IMR-90 (cell line): ENCODE data around the gene CCDC177. TPM values are rescaled to one million over a fixed set of nuclear protein-coding genes. Genes with fewer than 3 reads are reported as not detected.

Experiments
- ATAC-seq: fragments of 200-7000 bp; cut with Tn5 transposase; 2 replicates; pipeline ENCODE4 v1.9.1; 2020; ENCODE audit warnings: low read depth, mild to moderate bottlenecking, moderate library complexity
- BruUV-seq: library from RNA; stranded (reverse); fragments of 400-500 nt; replicated peaks from 2 replicates; lab custom pipeline; 2021; lab: Mats Ljungman, UMichigan
- CTCF ChIA-PET: fragments of 300-600 bp; formaldehyde crosslinking; extraction: SDS; loops from one replicate; lab custom pipeline; 2021; ENCODE audit warnings: antibody characterized with exemption; lab: Yijun Ruan, JAX
- POLR2A ChIA-PET: fragments of 300-600 bp; sonication (Branson Sonifier 250); formaldehyde crosslinking; loops from one replicate; lab custom pipeline; 2022; ENCODE audit warnings: antibody characterized with exemption; ENCODE audit not compliant: unreplicated experiment; lab: Charles Lee
- DNase-seq: peaks from one replicate; pipeline ENCODE4 v3.0.0; 2013
- H2AFZ ChIP-seq: replicated peaks from 2 replicates; pipeline ENCODE3; 2013; ENCODE audit warnings: low read length, mild to moderate bottlenecking; ENCODE audit not compliant: poor library complexity
- H2AK5ac ChIP-seq: 2 replicates; pipeline ENCODE4 v1.6.1; 2013; ENCODE audit warnings: low read depth, low read length, inconsistent platforms
- H2AK9ac ChIP-seq: replicated peaks from 2 replicates; pipeline ENCODE3; 2013; ENCODE audit warnings: mild to moderate bottlenecking, low read depth, low read length, moderate library complexity; ENCODE audit not compliant: poor library complexity
- H2BK120ac ChIP-seq: 2 replicates; pipeline ENCODE4 v1.6.1; 2013; ENCODE audit warnings: low read depth, low read length, inconsistent platforms
- H2BK15ac ChIP-seq: 3 replicates; pipeline ENCODE4 v1.6.1; 2013; ENCODE audit warnings: low read depth, low read length, inconsistent platforms
- H2BK20ac ChIP-seq: 2 replicates; pipeline ENCODE4 v1.6.1; 2013; ENCODE audit warnings: low read depth, mild to moderate bottlenecking, inconsistent platforms, low read length, moderate library complexity
- H2BK5ac ChIP-seq: 2 replicates; pipeline ENCODE4 v1.6.1; 2013; ENCODE audit warnings: mild to moderate bottlenecking, low read depth, low read length, inconsistent platforms; ENCODE audit not compliant: poor library complexity, severe bottlenecking
- H3K14ac ChIP-seq: replicated peaks from 2 replicates; pipeline ENCODE4 v1.6.1; 2013; ENCODE audit warnings: low read depth, low read length, inconsistent platforms
- H3K18ac ChIP-seq: 2 replicates; pipeline ENCODE4 v1.6.1; 2013; ENCODE audit warnings: low read depth, low read length, control low read depth
- H3K23ac ChIP-seq: 2 replicates; pipeline ENCODE4 v1.6.1; 2013; ENCODE audit warnings: low read depth, low read length, inconsistent platforms
- H3K27ac ChIP-seq: 2 replicates; pipeline ENCODE4 v1.5.1; 2013; ENCODE audit warnings: mild to moderate bottlenecking, control low read depth, low read length; ENCODE audit not compliant: insufficient read depth
- H3K27me3 ChIP-seq: 2 replicates; pipeline ENCODE4 v1.6.1; 2013; ENCODE audit warnings: low read length; ENCODE audit not compliant: control insufficient read depth, insufficient read depth
- H3K36me3 ChIP-seq: 2 replicates; pipeline ENCODE4 v1.6.1; 2013; ENCODE audit warnings: low read length, mixed read lengths; ENCODE audit not compliant: control insufficient read depth, insufficient read depth
- H3K4ac ChIP-seq: 2 replicates; pipeline ENCODE4 v1.6.1; 2013; ENCODE audit warnings: low read depth, low read length, inconsistent platforms
- H3K4me1 ChIP-seq: 2 replicates; pipeline ENCODE4 v1.6.1; 2013; ENCODE audit warnings: low read length, mixed read lengths; ENCODE audit not compliant: control insufficient read depth, insufficient read depth
- H3K4me2 ChIP-seq: 2 replicates; pipeline ENCODE4 v1.6.1; 2013; ENCODE audit warnings: low read depth, mild to moderate bottlenecking, control low read depth, low read length, moderate library complexity
- H3K4me3 ChIP-seq: 2 replicates; pipeline ENCODE4 v1.5.1; 2013; ENCODE audit warnings: low read depth, mild to moderate bottlenecking, control low read depth, low read length, moderate library complexity; ENCODE audit not compliant: insufficient read depth
- H3K56ac ChIP-seq: 2 replicates; pipeline ENCODE4 v1.6.1; 2013; ENCODE audit warnings: low read length, inconsistent platforms; ENCODE audit not compliant: insufficient read depth; ENCODE audit errors: extremely low read depth
- H3K79me1 ChIP-seq, 2 experiments: 2 replicates each; pipeline ENCODE4 v1.6.1; 2013; ENCODE audit warnings: low read length in 2 of 2, inconsistent platforms in 1 of 2, low read depth in 1 of 2
- H3K9ac ChIP-seq: 2 replicates; pipeline ENCODE4 v1.6.1; 2013; ENCODE audit warnings: low read depth, low read length, control low read depth
- H3K9me1 ChIP-seq: 2 replicates; pipeline ENCODE4 v1.6.1; 2013; ENCODE audit warnings: low read length, inconsistent platforms; ENCODE audit not compliant: insufficient read depth
- H3K9me3 ChIP-seq: 2 replicates; pipeline ENCODE4 v1.6.1; 2013; ENCODE audit warnings: low read length; ENCODE audit not compliant: control insufficient read depth, insufficient read depth
- H4K20me1 ChIP-seq: 2 replicates; pipeline ENCODE4 v1.6.1; 2013; ENCODE audit warnings: low read length, inconsistent platforms; ENCODE audit not compliant: insufficient read depth
- H4K5ac ChIP-seq: 2 replicates; pipeline ENCODE4 v1.6.1; 2013; ENCODE audit warnings: mild to moderate bottlenecking, low read depth, low read length, control low read depth
- H4K8ac ChIP-seq, 2 experiments: 2 replicates each; pipeline ENCODE4 v1.6.1; 2013; ENCODE audit warnings: low read depth in 2 of 2, low read length in 2 of 2, control low read depth in 1 of 2, inconsistent platforms in 1 of 2
- H4K91ac ChIP-seq: 2 replicates; pipeline ENCODE4 v1.6.1; 2013; ENCODE audit warnings: low read depth, low read length, inconsistent platforms; ENCODE audit not compliant: insufficient read depth
- CHD1 ChIP-seq: IDR thresholded peaks from 2 replicates; pipeline ENCODE4 v1.6.1; 2012; ENCODE audit warnings: low read depth, low read length, improper control_type of control experiment
- FOS ChIP-seq: fragments of 150-350 bp; IDR thresholded peaks from 2 replicates; pipeline ENCODE4 v1.6.1; 2016; ENCODE audit warnings: low read depth, low read length
- POLR2A ChIP-seq: IDR thresholded peaks from 2 replicates; pipeline ENCODE4 v1.6.1; 2012; ENCODE audit warnings: mild to moderate bottlenecking, low read depth, low read length
- WGBS, 2 experiments: methylation state at CpG; one replicate each; pipeline versions ENCODE4 v1.1.5 to v1.1.7; 2013; ENCODE audit warnings: missing lambda C conversion rate in 2 of 2; ENCODE audit not compliant: insufficient read length in 1 of 2; ENCODE audit errors: extremely low coverage in 2 of 2; 5-methylcytosine and 5-hydroxymethylcytosine counted together
- dilution Hi-C: fragments of 300-500 bp; cut with HindIII; formaldehyde crosslinking; loops from one replicate; pipeline ENCODE4 v1.14.3; 2018; ENCODE audit warnings: low sequenced_read_pairs; ENCODE audit not compliant: unreplicated experiment
- in situ Hi-C: fragments of 300-500 bp; cut with MboI; formaldehyde crosslinking; loops from 3 replicates; pipeline ENCODE4 v1.14.3; 2019; ENCODE audit warnings: low sequenced_read_pairs, inconsistent platforms, mixed read lengths
- intact Hi-C: fragments of 100-400 bp; cut with micrococcal nuclease; formaldehyde crosslinking; loops from 2 replicates; pipeline ENCODE4 v1.10.0; 2022
- polyA plus RNA-seq, 3 experiments: library from polyadenylated mRNA; depleted of rRNA; stranded (reverse); fragments of >200 nt; gene quantifications; 2 replicates each; pipeline ENCODE4 v1.2.3, GENCODE V29; 2012; ENCODE audit warnings: low replicate concordance in 1 of 3
- total RNA-seq: library from RNA; depleted of rRNA; stranded (reverse); fragments of >200 nt; gene quantifications from 2 replicates; pipeline ENCODE4 v1.2.3, GENCODE V29; 2012
- TF ChIP-seq, protein P1 (sequence below): fragments of 150-350 bp; IDR thresholded peaks from 2 replicates; pipeline ENCODE4 v1.6.1; 2016; ENCODE audit warnings: low read depth, mild to moderate bottlenecking, low read length, moderate library complexity, borderline replicate concordance

CCDC177 gene
- total and polyA plus RNA-seq, 2 of the 4 experiments (the other 2 are of a cell fraction) = not detected

DNA sequence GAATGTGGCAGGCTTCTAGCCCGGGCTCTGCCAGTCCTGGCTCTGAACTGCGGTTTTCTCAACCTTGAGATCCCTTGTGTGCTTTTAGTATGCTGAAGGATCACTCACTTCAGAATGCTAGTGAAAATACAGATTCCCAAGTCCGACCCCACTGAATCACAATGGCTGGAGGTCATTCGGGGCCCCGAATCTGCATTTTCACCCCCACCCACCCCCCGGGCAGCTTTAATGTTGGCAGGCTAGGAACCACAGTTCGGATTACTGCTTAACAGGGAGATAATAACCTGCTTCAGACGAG lies 36.2 kb upstream of the CCDC177 start:
- peak overlapping the region; percentile 48 for H2AK9ac ChIP-seq
- peaks cover 18 to 48% of the 10 kb centered on the region in 2 experiments for H3K79me1 ChIP-seq
- ChIA-PET POLR2A (no interaction called here), CTCF (interaction anchor here (1.3 to 1.5 kb wide), 2 partner anchors 96 to 116 kb away, joined by 3 to 5 read pairs; no protein-coding TSS in a partner anchor)
- no peak for DNase-seq
- in situ Hi-C loops (no loop called here), intact Hi-C loops (loop anchor here (5.0 kb wide), 1 partner anchor 36 kb away; no protein-coding TSS in a partner anchor), dilution Hi-C loops (no loop called here)
- H3K9me1 ChIP-seq = peaks cover 18% of the 10 kb centered on the region
- peak overlapping the region; percentile 67 for H2BK120ac ChIP-seq
- H3K36me3 ChIP-seq = no peaks in the 10 kb centered on the region
- H3K9ac ChIP-seq = peak overlapping the region; percentile 76
- peaks cover 31% of the 10 kb centered on the region for H4K20me1 ChIP-seq
- peak overlapping the region; percentile 40; the same call in 2 of the 3 replicates for H2BK15ac ChIP-seq
- peak overlapping the region; percentile 84 for H2AFZ ChIP-seq
- peak overlapping the region; percentile 73 for H3K14ac ChIP-seq
- peak overlapping the region; percentile 53 for H2AK5ac ChIP-seq
- no TSS peak for BruUV-seq
- H2BK5ac ChIP-seq = peak overlapping the region; percentile 79
- H4K5ac ChIP-seq = peak overlapping the region; percentile 65
- peak overlapping the region; percentile 58 for H4K91ac ChIP-seq
- H3K4me1 ChIP-seq = peaks cover 22% of the 10 kb centered on the region
- ATAC-seq = peak; percentile 1; the same call in 1 of the 2 replicates
- H3K27ac ChIP-seq = peak overlapping the region; percentile 57
- H3K27me3 ChIP-seq = no peaks in the 10 kb centered on the region
- peak overlapping the region; percentile 84 for H3K56ac ChIP-seq
- H3K9me3 ChIP-seq = no peaks in the 10 kb centered on the region
- H4K8ac ChIP-seq = peak overlapping the region; percentile 91 to 93
- peak overlapping the region; percentile 4 for H2BK20ac ChIP-seq
- 0% methylated on average over 3 of the region's 8 CpGs; no CpG with 5 or more reads in 1 of the 2 experiments for WGBS, 2 experiments
- H3K18ac ChIP-seq = peak overlapping the region; percentile 40
- peak overlapping the region; percentile 55 for H3K4me3 ChIP-seq
- TF ChIP-seq, protein P1, sequence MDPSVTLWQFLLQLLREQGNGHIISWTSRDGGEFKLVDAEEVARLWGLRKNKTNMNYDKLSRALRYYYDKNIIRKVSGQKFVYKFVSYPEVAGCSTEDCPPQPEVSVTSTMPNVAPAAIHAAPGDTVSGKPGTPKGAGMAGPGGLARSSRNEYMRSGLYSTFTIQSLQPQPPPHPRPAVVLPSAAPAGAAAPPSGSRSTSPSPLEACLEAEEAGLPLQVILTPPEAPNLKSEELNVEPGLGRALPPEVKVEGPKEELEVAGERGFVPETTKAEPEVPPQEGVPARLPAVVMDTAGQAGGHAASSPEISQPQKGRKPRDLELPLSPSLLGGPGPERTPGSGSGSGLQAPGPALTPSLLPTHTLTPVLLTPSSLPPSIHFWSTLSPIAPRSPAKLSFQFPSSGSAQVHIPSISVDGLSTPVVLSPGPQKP = no peak
- TF ChIP-seq POLR2A (peak; percentile 21; the same call in 1 of the 2 replicates), CHD1 (no peak), FOS (peak; percentile 72; the same call in 1 of the 2 replicates)
- peak overlapping the region; percentile 84 for H3K23ac ChIP-seq
- H3K4me2 ChIP-seq = peak overlapping the region; percentile 86
- peak overlapping the region; percentile 72 for H3K4ac ChIP-seq
